GM19328 (cell line): ENCODE data around the gene ACTG1.

ENCODE experiments used
- ATAC-seq: cut with Tn5 transposase; IDR thresholded peaks from one replicate; pipeline ENCODE4 v1.9.1; 2021; ENCODE audit warnings: mild to moderate bottlenecking, moderate library complexity; ENCODE audit not compliant: unreplicated experiment

The ACTG1 gene

DNA sequence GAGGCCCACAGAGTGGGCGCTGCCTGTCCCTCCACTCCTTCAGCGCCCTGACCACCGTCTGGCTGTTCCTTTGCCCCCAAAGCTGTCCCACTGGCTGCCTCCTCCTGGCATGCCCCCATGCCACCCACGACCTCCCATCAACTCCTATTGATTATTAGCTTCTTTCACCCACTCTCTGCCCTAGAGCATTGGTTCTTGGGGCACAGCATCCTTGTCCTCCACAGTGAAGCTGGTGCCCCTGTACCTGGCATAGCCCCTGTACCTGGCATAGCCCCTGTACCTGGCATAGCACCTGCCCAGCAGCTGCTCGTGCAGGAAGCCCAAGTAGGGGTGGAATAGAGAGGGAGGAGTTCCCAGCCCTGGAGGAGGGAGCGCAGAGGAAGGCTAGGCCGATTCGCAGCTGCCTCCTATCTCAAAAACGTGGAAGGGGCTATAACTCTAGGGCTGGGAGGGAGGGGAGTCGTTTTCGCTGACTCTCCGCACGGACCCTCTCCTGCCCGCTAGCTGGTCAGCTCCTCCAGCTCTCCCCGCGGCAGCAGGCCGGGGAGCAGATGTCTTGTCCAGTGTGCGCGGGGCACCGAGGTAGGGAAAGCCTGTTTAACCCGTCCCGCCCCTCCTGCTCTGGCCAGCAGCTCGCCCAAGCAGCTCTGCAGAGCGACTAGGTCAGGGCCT lies 5.7 kb upstream of the ACTG1 start:
- no peak for ATAC-seq

DNA sequence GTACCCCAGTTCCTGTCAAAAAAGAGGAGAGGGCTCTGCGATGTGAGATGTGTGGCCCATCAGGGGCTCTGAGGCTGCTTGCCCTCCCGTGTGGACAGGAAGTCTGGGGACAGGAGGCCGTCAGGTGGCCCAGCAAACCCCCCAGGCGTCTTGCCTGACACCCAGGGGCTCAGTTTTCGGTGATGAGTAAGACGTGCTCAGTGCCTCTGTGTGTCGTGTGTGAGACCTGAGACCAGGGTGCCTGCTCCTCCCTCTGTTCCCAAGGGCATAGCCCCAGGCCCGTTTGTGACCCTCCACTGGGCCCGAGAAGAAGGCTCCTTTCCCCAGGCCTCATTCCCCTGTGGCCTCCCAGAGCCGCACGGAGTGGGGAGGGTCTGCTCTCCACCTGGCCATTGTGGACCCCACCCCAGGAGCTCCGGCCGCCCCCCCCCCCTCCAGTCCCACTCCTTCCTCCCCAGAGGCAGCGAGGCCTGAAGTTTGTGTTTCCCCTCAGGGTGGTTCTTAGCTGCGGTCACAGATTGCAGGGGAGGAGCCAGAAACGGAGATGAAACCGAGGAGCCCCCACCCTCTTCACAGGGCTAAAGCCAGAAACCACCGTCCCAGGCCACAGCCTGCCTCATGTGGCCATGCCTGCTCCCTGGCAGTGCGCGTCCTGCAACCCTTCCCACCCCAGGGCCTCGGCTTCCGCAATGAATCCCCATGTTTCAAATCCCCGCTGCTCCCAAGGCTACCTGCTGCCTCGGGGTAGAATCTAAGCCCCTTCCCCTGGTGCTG lies 4.9 kb upstream of the ACTG1 start:
- ATAC-seq = no peak

DNA sequence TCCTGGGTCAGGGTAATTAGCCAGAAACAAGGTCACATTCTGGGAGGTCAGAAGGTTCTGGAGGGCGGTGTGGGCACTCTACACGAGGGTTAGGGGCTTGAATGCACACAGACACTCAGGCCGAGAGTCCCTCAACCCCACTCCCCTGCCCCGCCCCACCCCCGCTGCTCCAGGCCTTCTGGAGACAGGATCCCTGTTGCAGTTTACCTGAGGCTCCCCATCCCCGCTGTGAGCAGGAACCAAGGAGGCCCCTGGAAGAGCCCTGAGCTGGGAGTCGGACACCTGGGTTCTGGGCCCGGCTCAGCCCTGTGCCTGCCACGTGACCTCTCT lies 4.4 kb upstream of the ACTG1 start:
- no peak for ATAC-seq

DNA sequence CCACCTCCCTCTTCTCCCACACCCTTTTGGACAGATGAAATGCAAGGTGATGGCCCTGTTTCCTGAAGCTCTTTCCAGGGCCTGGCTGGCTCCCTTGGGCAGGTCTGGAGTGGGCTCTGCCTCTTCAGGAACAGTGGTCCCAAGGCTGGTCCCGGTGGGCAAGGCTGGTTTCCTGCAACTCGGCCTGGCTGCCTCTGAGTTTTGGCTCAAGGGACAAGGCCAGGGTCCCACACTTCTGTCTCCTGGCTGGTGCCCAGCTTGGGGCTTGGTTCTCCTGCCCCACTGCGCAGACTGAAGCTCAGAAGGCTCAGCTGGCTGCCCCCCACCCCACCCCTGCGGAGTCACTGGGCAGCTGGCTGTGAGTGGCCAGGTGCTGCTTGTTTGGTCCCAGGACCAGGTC lies 3.8 kb upstream of the ACTG1 start:
- no peak for ATAC-seq

DNA sequence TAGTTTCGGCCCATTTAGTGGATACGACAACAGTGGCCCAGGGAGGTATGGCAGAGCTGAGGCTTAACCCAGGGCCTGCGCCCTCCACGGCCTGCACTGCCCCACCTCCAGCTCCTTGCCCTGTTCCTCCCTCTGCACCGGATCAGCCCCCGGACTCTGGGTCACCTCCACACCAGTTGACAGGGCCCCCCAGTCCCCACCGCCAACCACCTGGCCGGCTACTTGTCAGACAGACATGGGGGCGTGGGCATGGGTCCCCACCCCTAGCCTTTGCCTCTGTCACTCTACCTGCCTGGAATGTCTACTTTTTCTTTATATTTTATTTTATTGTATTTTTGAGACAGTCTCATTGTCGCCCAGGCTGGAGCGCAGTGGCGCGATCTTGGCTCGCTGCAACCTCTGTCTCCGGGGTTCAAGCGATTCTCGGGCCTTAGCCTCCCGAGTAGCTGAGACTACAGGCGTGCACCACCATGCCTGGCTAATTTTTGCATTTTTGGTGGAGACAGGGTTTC lies 3.0 kb upstream of the ACTG1 start:
- no peak for ATAC-seq

DNA sequence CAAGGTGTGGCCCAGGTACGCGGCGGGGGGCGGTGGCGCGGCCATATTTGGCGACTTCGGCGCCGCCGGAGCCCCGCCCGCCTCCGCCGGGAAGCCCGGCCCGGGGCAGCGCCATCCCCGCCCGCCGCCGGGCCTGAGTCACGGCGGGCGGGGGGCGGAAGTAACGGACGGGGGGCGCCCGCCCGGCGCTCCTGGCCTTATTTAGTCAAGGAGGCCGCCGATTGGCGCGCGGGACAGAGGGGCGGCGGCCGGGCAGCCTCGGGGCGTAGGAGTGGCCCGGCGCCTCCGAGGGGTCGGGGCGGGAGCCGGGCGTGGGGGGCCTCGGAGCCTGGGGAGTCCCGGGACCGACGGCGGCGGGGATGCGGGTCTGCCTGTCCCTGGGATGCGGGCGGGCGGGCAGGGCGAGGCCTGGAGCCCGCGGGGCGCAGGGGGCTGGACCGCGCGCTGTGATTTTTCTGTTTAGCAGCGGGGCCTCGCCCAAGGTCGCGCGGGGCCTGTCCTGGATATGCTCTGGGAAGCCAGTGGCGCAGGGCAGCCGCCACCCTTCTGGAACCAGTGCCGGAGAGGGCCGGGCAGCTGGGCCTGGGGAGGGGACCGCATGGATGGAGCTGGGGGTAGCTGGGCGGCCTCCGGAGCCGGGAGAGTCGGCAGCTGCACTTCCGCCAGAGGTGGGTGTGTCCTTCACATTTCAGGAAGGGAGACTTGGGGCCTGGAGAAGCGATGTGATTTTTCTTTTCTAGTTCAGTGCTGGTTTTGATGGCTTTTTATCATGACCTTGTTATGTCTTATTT lies 2.3 kb upstream of the ACTG1 start:
- no peak for ATAC-seq

DNA sequence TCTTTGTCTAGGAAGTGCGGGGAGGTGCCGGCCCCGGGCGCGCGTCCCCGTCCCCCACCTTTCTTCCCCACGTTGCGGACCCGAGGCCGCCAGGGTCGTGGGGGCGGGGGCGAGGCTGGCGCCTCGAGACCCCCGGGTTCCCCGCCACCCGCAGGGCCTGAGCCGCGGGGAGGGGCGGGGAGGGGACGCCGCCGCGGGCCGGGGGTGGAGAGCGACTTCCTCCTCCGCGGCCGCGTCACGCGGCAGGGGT lies 1.8 kb upstream of the ACTG1 start:
- no peak for ATAC-seq

DNA sequence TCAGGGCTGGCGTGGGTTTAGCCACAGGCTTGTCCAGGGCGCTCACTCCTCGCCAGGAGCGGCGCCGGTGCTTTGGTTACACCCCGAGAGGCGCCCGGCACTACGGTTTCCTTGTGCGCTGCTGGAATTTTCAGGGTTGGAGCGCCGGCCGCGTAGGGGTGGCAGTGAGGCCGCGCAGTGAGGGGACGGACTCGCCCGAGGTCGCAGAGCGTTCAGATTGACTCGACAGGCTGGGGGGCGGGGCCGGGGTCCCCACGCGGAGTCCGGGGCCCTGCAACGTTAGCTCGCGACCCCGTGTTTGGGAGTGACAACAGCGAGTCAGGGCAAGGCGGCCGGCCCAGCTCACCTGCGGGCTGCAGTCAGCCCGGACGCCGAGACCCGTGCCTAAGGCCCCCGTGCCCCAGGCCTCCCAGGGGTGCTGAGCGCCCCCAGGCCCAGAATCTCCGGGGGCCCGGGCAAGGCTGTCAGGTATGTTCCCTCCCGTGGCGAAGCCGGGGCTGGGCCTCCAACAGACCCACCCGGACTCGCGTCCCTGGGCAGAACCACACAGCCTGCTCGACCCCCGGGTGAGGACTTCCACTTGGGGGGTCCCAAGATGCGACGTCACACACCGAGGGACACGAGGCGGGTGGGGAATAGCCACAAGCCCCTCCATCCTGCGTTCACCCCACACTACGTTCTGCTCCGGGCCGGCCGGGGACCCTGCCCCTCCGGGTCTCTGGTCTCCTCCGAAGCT lies 1.3 kb upstream of the ACTG1 start:
- no peak for ATAC-seq

DNA sequence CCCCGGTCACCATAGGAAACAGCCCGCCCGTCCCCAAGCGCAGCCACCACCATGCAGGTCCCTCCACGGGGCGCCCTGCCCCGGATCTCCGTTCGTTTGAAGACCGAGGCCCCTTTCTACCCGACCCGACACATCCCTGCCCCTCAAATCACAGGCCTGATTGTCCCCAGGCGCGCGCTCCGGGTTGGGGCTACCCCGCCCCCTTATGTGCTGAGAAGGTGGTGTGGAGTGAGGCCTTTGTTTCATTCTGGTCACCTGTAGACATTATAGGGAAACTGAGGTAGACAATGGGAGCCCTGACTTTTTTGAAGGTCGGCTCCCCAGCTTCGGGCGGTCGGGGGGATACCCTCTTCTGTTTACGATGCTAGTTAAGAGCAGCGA lies 763 bp upstream of the ACTG1 start:
- no peak for ATAC-seq

DNA sequence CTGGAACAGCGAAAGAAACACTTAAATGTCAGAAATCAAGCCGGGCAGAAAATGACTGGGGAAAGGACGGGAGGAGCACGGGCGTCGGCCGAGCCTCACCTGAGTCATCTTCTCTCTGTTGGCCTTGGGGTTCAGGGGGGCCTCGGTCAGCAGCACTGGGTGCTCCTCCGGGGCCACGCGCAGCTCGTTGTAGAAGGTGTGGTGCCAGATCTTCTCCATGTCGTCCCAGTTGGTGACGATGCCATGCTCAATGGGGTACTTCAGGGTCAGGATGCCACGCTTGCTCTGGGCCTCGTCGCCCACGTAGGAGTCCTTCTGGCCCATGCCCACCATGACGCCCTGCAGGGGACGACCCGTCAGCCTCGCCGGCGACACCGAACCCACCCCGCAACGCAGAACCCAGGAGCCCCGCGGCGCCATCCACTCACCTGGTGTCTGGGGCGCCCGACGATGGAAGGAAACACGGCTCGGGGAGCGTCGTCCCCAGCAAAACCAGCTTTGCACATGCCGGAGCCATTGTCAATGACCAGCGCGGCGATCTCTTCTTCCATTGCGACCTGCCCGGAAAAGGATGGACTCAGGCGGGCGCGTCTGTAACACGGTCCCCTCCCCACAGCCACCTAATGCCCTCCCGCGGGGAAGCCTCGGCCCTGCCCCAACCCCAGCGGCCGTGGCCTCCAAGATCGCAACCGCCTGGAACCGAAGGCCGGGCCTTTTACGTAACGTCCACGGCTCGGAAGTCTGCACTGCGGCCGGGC lies 616 bp downstream of the ACTG1 start:
- ATAC-seq = no peak

DNA sequence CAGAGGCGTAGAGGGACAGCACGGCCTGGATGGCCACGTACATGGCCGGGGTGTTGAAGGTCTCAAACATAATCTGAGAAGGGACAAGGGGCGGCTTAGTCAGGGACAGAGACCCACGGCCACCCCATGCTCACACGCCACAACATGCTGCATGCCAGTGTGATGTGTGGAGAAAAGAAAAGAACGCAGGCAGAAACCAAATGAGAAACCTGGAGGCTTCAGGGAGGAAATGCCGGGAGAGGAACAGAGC lies 1.1 kb downstream of the ACTG1 start:
- no peak for ATAC-seq

DNA sequence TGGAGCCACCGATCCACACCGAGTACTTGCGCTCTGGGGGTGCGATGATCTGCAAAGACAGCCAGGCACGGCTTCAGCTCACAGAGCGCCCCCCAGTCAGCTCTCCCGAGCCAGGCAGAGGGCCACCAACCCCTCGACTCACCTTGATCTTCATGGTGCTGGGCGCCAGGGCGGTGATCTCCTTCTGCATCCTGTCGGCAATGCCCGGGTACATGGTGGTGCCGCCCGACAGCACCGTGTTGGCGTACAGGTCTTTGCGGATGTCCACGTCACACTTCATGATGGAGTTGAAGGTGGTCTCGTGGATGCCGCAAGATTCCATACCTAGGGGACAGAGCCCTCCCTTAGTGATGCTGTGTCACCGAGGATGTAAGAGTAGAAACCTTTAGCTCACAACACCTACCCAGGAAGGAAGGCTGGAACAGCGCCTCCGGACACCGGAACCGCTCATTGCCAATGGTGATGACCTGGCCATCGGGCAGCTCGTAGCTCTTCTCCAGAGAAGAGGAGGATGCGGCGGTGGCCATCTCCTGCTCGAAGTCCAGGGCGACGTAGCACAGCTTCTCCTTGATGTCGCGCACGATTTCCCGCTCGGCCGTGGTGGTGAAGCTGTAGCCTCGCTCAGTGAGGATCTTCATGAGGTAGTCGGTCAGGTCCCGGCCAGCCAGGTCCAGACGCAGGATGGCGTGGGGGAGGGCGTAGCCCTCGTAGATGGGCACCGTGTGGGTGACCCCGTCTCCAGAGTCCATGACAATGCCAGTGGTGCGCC lies 1.6 kb downstream of the ACTG1 start:
- no peak for ATAC-seq

DNA sequence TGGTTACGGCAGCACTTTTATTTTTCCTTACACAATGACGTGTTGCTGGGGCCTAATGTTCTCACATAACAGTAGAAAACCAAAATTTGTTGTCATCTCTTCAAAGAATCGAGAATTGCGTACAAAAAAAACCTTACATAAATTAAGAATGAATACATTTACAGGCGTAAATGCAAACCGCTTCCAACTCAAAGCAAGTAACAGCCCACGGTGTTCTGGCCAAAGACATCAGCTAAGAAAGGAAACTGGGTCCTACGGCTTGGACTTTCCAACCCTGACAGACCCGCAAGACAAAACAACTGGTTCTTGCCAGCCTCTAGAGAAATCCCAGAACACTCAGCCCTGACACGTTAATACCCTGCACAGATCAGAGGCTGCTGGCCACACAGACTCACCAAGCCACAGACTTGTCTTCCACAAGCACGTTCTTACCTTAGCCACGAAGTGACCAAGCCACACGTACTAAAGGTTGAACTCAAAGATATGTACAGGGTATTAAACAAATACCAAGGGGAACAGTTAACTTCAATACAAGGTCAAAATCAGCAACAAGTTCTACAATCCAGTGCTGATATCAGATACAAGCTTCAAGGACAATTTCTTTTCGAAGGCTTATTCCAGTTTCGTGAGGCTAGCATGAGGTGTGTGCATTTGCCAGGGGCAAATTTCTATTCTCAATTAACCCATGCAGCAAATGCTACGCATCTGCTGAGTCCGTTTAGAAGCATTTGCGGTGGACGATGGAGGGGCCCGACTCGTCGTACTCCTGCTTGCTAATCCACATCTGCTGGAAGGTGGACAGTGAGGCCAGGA lies 2.4 kb downstream of the ACTG1 start:
- ATAC-seq = no peak

DNA sequence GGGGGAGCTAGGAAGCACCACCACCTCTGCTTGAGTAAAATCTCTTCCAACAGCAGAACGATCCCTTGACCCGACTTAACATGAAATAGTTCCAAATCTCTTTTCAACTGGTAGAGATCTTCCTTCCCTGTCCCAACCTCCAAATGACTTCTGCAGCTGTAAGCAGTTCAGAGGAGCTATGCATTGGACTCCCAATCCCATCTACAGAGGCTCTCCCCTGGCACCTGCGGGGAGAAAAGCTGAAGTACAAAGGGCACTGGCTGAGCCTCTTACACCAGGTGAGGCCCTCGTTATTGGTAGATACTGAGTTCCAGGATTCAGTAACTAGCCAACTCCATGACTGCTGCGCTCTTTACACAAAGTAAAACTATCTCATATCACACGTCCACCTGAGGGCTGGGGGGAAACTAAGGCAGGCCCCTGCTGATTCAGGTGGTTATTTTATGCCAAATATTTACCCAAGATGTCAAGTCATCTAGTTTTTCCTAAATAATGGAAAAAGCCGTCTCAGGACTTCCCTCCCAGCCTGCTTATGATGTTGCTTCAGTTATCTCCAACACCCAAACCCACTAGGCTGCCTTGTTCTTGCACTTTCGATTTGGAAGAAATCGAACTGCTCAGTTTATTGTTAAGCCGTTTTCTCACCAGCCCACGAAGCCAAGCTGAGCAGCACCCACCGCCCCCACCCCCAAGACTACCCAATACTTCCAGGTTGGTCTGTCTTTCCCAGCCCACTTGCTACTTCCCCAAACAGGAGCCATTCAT lies 3.2 kb downstream of the ACTG1 start:
- ATAC-seq = no peak

DNA sequence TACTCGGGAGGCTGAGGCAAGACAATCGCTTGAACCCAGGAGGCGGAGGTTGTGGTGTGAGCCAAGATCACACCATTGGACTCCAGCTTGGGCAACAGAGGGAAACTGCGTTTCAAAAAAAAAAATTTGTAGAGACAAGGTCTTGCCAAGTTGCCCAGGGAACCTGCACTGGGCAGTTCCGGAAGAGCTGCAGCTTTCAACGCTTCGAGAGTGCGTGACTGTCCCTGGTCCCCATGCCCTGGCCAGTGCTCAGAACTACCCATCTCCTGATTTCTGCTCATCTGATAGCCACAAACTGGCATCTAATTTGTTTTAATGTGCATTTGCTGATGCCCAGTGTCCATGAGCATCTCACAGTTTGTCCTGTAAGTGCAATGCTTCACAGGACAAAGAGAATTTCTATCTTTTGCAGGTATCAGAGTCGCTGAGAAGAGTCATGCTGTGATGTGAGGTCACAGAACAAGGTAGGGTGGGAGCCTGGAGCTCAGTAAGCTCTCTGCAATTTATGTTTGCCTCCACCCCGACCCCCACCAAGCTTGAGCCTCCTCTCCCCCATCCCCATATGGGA lies 3.9 kb downstream of the ACTG1 start:
- no peak for ATAC-seq

DNA sequence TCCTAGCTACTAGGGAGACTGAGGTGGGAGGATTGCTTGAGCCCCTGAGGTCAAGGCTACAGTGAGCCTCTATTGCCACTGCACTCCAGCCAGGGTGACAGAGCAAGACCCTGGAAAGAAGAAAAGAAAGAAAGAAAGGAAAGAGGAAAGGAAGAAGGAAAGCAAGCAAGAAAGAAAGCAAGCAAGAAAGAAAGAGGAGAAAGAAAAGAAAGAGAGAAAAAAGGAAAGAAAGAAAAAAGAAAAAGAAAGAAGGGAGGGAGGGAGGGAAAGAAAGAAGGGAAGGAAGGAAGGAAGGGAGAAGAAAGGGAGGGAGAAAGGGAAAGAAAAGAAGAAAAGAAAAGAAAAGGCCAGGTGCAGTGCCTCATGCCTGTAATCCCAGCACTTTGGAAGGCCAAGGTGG lies 9.0 kb downstream of the ACTG1 start:
- ATAC-seq = no peak

DNA sequence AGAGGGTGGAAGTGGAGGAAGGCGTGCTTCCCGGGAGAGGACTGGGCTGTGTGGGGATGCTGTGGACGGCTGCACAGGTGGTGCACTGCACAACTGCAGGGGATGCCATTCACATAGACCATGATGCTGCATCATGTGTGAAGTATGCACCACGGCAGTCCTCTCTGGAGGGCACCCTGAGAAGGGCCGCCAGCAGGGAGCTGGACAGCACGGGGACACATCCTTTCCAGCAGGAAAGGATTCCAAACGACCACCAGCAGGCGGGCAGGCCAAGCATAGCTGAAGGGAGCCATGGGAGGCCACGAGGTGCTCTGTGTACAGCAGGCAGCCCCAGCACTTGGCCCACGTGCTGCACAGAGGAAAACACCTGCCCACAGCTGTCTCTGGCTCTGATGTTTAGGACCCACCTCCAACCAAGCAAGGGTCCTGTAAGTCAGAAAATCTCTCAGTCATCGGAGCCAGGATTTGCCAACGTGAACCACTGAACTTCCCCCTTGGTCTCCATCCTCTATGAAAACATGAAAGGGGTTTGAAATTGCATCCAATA lies 10.1 kb downstream of the ACTG1 start:
- ATAC-seq = no peak

DNA sequence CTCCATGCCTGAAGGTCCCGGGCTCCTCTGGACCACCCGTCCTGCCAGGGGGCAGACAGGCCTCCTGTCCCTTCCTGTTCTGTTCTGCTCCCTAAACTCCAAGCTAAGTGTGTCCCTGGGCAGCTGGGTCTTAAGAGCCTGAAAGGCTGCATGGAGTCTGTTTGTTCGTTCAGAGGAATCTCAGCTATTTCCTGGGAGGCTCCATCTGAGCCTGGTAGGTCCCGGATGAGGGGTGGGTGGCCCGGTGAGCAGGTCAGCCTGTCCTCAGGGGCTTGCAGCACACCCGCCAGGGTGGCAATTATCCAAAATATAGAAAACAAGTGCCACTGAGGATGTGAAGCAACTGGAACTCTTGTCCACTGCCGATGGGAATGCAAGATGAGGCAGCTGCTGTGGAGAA lies 12.6 kb downstream of the ACTG1 start:
- no peak for ATAC-seq
